ENCODE measurements around the gene HOXB1.

HOXB1 gene

DNA sequence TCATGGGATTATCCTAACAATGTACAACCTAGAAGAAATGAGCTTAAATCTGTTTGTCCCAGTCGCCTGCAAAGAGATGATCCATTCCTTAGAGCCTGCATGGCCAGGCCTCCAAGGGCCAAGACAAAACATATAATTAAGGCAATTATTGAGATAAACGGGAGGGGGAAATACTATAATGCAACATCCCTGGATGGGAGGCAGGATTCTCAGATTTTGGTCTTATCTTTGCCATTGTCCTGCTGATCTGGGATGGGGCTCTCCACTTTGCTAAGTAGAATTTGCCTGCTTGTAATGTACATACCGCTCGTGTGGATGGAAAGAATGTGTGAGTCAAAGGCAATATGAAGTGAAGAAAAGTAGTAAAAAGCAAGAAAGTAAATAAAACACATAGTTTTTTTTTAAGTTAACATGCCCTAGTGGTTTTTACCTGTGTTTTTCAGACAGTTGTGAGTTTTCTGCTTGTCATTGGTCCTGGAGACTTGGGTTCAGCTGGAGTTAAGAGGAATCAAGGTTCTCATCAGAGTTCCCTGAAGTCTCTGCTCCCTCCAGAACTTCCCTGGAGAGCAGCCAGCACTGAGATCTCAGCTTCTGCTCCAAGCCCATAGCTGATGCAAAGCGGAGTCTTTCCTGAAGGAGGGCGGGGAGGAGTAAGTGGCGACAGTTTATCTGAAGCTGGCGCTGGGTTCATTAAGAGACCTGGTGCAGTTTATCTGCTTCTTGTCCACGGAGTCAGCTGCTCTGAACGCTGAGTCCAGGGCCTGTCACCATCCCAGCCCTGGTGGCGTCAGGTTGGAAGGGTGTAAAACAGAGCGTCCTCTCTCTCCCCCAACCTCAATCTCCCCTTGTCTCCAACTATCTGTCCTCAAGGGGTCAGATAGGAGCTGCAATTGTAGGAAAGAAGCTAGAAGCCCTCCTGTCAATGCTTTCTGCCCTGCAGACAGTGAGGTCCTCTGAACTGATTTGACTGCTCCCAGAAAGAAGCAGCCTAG lies 30.1 kb downstream of the HOXB1 start:
- no peaks in the 10 kb centered on the region for H3K36me3 ChIP-seq (ENCODE audit: control insufficient read depth, insufficient read depth, low read length)
- peak overlapping the region; percentile 16 for H3K4me2 ChIP-seq (ENCODE audit: low read length)
- no peak overlapping the region for H3K27ac ChIP-seq
- H3K9me3 ChIP-seq (ENCODE audit: control insufficient read depth, low read length), result no peaks in the 10 kb centered on the region
- no peak overlapping the region for H3K9ac ChIP-seq
- no peaks in the 10 kb centered on the region for H3K4me1 ChIP-seq
- H2AFZ ChIP-seq, result no peak overlapping the region
- H3K4me3 ChIP-seq (ENCODE audit: low read depth, low read length), result no peak overlapping the region
- no peaks in the 10 kb centered on the region for H3K27me3 ChIP-seq (ENCODE audit: control insufficient read depth, insufficient read depth, low read length)
- TF ChIP-seq, protein P1, sequence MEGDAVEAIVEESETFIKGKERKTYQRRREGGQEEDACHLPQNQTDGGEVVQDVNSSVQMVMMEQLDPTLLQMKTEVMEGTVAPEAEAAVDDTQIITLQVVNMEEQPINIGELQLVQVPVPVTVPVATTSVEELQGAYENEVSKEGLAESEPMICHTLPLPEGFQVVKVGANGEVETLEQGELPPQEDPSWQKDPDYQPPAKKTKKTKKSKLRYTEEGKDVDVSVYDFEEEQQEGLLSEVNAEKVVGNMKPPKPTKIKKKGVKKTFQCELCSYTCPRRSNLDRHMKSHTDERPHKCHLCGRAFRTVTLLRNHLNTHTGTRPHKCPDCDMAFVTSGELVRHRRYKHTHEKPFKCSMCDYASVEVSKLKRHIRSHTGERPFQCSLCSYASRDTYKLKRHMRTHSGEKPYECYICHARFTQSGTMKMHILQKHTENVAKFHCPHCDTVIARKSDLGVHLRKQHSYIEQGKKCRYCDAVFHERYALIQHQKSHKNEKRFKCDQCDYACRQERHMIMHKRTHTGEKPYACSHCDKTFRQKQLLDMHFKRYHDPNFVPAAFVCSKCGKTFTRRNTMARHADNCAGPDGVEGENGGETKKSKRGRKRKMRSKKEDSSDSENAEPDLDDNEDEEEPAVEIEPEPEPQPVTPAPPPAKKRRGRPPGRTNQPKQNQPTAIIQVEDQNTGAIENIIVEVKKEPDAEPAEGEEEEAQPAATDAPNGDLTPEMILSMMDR (IDR thresholded peaks at IDR 0.05), result no peak
- no peaks in the 10 kb centered on the region for H3K79me2 ChIP-seq

DNA sequence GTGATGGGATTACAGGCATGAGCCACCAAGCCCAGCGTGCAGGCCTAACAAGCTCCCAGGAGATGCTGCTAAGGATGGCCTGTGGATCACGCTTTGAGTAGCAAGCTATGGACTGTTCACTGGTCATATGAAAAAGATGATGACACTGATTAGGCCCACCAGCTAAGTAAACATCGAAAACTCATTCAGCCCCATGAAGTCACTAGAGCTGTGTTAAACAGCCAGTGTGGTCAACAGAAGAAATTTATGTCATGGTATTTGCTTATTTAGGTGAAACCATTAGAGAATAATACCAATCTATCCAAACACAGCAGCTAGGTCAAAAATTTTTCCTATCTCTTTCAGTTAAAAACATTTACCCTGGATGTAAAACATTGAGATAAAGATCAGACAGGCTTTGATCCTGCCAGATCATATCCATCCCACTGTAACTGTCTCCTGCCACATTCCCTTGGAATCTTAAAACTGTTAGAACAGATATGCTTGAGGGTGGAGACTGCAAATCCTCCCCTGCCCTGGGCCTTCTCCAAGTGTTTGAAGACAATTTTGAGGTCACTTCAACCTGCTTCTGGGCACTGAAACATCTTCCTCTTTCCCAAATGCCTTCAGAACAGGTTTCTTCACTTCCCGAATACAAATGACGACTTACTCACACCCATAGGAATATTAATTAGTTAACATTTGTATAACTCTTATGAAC lies 30.9 kb downstream of the HOXB1 start:
- H3K27me3 ChIP-seq (ENCODE audit: control insufficient read depth, insufficient read depth, low read length), result no peaks in the 10 kb centered on the region
- H3K36me3 ChIP-seq (ENCODE audit: control insufficient read depth, insufficient read depth, low read length), result no peaks in the 10 kb centered on the region
- no peak overlapping the region for H2AFZ ChIP-seq
- TF ChIP-seq, protein P1 (IDR thresholded peaks at IDR 0.05), result no peak
- no peak overlapping the region for H3K9ac ChIP-seq
- no peaks in the 10 kb centered on the region for H3K9me3 ChIP-seq (ENCODE audit: control insufficient read depth, low read length)
- no peak overlapping the region for H3K27ac ChIP-seq
- no peak overlapping the region for H3K4me3 ChIP-seq (ENCODE audit: low read depth, low read length)
- no peaks in the 10 kb centered on the region for H3K4me1 ChIP-seq
- no peak overlapping the region for H3K4me2 ChIP-seq (ENCODE audit: low read length)
- no peaks in the 10 kb centered on the region for H3K79me2 ChIP-seq

DNA sequence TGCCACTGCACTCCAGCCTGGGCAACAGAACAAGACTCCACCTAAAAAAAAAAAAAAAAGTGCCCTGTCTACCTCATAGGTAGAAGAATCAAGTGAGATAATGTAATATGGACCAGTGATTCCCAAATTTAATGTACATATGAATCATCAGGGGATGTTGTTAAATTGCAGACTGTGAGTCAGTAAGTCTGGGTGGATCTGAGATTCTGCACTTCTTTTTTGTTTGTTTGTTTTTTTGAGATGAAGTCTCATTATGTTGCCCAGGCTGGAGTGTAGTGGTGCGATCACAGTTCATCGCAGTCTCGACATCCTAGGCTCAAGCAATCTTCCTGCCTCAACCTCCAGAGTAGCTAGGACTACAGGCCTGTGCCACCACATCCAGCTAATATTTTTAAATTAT lies 31.6 kb downstream of the HOXB1 start:
- no peak overlapping the region for H3K27ac ChIP-seq

DNA sequence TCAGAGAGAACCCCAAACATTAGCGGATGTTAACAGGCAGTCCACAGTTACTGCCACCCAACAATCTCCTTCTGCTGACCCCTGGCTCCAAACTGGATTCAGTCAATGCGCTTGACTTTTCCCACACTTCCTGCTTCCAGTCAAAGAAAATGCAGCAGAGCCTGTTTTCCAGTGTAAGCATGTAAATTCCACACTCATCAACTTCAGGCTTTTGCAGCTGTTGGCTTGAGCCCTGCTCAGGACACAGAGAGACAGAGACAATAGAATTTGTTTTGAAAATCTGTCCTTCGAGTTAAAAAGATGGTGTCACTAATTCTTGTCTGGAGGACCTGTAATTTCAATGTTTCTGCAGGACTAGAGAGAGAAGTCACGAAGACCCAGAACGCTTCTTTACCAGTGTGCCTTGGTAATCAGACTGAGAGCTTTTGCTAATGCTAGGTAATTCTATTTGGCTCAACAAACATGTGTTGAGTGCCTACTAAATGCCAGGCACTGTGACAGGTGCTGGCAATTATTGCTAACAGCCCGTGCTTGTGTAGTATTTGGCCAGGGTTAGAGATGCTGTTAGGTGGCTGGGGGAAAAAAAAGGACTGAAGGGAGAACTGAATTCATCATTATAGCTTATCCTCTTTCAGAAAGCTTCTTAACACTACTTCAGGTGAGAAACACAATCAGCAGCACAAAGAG lies 32.5 kb downstream of the HOXB1 start:
- Histone ChIP-seq H2AFZ (no peak overlapping the region), H3K9ac (no peak overlapping the region), H3K36me3 (ENCODE audit: control insufficient read depth, insufficient read depth, low read length) (no peaks in the 10 kb centered on the region), H3K27me3 (ENCODE audit: control insufficient read depth, insufficient read depth, low read length) (no peaks in the 10 kb centered on the region), H3K27ac (no peak overlapping the region), H3K4me3 (ENCODE audit: low read depth, low read length) (peak overlapping the region; percentile 5), H3K9me3 (ENCODE audit: control insufficient read depth, low read length) (no peaks in the 10 kb centered on the region), H3K4me1 (no peaks in the 10 kb centered on the region), H3K4me2 (ENCODE audit: low read length) (peak overlapping the region; percentile 45), H3K79me2 (no peaks in the 10 kb centered on the region)
- TF ChIP-seq, protein P1 (IDR thresholded peaks at IDR 0.05), result no peak

More for the DNA sequence above, 31.6 kb downstream of the HOXB1 start:
- Histone ChIP-seq H3K4me2 (ENCODE audit: low read length) (no peak overlapping the region), H3K4me3 (ENCODE audit: low read depth, low read length) (no peak overlapping the region), H3K79me2 (no peaks in the 10 kb centered on the region), H2AFZ (no peak overlapping the region), H3K9ac (no peak overlapping the region), H3K9me3 (ENCODE audit: control insufficient read depth, low read length) (no peaks in the 10 kb centered on the region), H3K4me1 (no peaks in the 10 kb centered on the region), H3K27me3 (ENCODE audit: control insufficient read depth, insufficient read depth, low read length) (no peaks in the 10 kb centered on the region), H3K36me3 (ENCODE audit: control insufficient read depth, insufficient read depth, low read length) (no peaks in the 10 kb centered on the region)
- TF ChIP-seq, protein P1 (IDR thresholded peaks at IDR 0.05), result no peak

All from parathyroid adenoma (tissue), 2 donors.